ENCODE data around the gene OR7G3. TPM values are rescaled to one million over a fixed set of nuclear protein-coding genes. Genes with fewer than 3 reads are reported as not detected.
A peak's percentile ranks its signal among the peaks of the same experiment; 100 is the strongest.

Gene OR7G3
- total and polyA plus RNA-seq, 2 donors = not detected

DNA sequence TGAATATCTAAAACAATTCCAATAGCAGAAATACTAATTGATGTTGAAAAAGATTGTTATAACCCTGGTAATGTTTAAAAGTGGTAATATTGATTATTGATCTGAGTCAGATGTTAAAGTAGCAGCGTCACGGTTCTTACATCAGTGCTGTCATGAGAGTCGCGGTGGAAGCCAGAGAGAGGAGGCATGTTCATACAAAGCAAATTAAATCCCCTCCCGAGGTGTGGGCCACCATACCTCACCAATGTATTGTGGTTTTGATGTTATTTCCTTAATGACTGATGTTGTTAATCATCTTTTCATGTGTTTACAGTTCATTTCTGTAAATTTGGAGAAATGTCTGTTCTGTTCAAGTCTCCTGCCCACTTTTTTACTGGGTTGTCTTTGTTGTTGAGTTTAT, 24.6 kb upstream of the OR7G3 start:
- Histone ChIP-seq H3K9me3 (ENCODE audit: control insufficient read depth in 2 of 2, insufficient read depth in 1 of 2, low read length in 1 of 2) (peaks cover 8 to 29% of the 10 kb centered on the region in 2 donors), H3K27me3 (ENCODE audit: control insufficient read depth in 2 of 2, insufficient read depth in 1 of 2, low read length in 1 of 2) (no peaks in the 10 kb centered on the region), H3K4me3 (ENCODE audit: low read length in 2 of 2) (no peak overlapping the region), H3K27ac (ENCODE audit: low read depth in 1 of 2, low read length in 1 of 2) (no peak overlapping the region), H3K4me1 (ENCODE audit: control insufficient read depth in 2 of 2, insufficient read depth in 2 of 2, low read length in 2 of 2) (no peaks in the 10 kb centered on the region), H3K36me3 (ENCODE audit: control insufficient read depth in 2 of 2, insufficient read depth in 2 of 2, low read length in 1 of 2) (peaks cover 27 to 30% of the 10 kb centered on the region in 2 donors)
- 97% methylated on average over 5 of the region's 5 CpGs for WGBS
- DNase-seq (ENCODE audit: low read depth in 6 of 9, low spot score in 9 of 9) = no peak

DNA sequence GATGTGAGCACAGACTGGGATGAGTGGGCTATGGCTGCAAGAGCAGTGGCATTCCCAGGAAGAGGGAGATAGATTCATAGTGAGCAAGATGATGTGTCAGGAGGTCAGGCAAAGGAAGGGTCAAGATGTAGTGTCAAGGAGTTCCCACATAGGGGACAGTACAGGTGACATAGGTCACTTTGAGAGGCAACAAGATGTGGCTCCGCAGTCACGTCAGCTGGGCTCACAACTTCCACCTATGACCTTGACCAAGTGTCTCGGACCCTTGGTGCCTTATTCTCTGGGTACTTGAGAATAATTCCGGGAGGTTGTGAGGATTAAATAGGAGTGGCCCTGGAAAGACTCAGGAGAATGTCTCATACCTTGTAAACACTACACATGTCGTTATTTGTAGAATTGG, 23.9 kb upstream of the OR7G3 start:
- peaks cover 8 to 29% of the 10 kb centered on the region in 2 donors for H3K9me3 ChIP-seq (ENCODE audit: control insufficient read depth in 2 of 2, insufficient read depth in 1 of 2, low read length in 1 of 2)
- peaks cover 21 to 22% of the 10 kb centered on the region in 2 donors for H3K36me3 ChIP-seq (ENCODE audit: control insufficient read depth in 2 of 2, insufficient read depth in 2 of 2, low read length in 1 of 2)
- no peaks in the 10 kb centered on the region for H3K27me3 ChIP-seq (ENCODE audit: control insufficient read depth in 2 of 2, insufficient read depth in 1 of 2, low read length in 1 of 2)

DNA sequence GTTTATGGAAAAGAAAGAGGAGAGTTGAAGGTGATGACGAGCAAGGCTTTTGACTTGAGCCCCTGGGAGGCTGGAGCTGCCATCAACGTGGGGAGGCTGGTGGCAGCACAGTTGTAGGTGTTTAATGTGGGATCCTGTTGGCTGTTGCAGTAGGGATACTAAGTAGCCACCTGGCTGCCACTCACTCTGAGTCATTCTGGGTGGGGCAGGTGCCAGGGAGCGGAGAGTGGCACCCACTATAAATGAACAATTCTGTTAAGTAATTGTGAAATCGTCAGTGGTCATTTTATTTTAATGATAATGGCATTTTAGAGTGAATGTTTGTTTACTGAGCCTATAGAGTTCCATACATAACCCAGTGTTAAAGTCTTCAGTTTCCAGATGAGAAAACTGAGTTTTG, 23.2 kb upstream of the OR7G3 start:
- no peak overlapping the region for H3K27ac ChIP-seq (ENCODE audit: low read depth in 1 of 2, low read length in 1 of 2)
- 98% methylated on average over 4 of the region's 4 CpGs for WGBS
- H3K9me3 ChIP-seq (ENCODE audit: control insufficient read depth in 2 of 2, insufficient read depth in 1 of 2, low read length in 1 of 2) = peaks cover 10 to 32% of the 10 kb centered on the region in 2 donors
- H3K4me1 ChIP-seq (ENCODE audit: control insufficient read depth in 2 of 2, insufficient read depth in 2 of 2, low read length in 2 of 2) = no peaks in the 10 kb centered on the region
- H3K4me3 ChIP-seq (ENCODE audit: low read length in 2 of 2) = no peak overlapping the region
- no peaks in the 10 kb centered on the region for H3K27me3 ChIP-seq (ENCODE audit: control insufficient read depth in 2 of 2, insufficient read depth in 1 of 2, low read length in 1 of 2)
- no peak for DNase-seq (ENCODE audit: low read depth in 6 of 9, low spot score in 9 of 9)
- H3K36me3 ChIP-seq (ENCODE audit: control insufficient read depth in 2 of 2, insufficient read depth in 2 of 2, low read length in 1 of 2) = peaks cover 18 to 22% of the 10 kb centered on the region in 2 donors

More for the DNA sequence above, 23.9 kb upstream of the OR7G3 start:
- WGBS = 97% methylated on average over 5 of the region's 5 CpGs
- no peak overlapping the region for H3K27ac ChIP-seq (ENCODE audit: low read depth in 1 of 2, low read length in 1 of 2)
- no peaks in the 10 kb centered on the region for H3K4me1 ChIP-seq (ENCODE audit: control insufficient read depth in 2 of 2, insufficient read depth in 2 of 2, low read length in 2 of 2)
- no peak overlapping the region for H3K4me3 ChIP-seq (ENCODE audit: low read length in 2 of 2)
- DNase-seq (ENCODE audit: low read depth in 6 of 9, low spot score in 9 of 9) = no peak

DNA sequence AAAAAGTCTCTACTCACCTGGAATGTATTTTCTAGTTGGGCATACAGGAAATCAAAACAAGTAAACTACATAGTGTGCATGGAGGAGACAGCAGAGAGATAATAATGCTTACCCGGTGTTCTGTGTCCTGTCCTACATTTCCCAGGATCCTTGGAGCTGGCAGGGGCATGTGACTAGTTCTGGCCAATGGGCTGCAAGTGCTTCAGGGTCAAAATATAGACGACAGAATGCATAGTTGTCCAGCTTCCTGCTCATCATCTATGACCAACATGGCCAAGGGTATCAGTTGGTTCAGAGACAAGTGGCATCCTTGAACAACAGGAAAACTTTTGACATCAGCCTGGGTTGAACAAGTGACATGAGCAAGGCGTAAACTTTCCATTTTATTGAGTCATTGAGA, 21.9 kb upstream of the OR7G3 start:
- H3K4me3 ChIP-seq (ENCODE audit: low read length in 2 of 2) = no peak overlapping the region
- no peaks in the 10 kb centered on the region for H3K27me3 ChIP-seq (ENCODE audit: control insufficient read depth in 2 of 2, insufficient read depth in 1 of 2, low read length in 1 of 2)
- H3K36me3 ChIP-seq (ENCODE audit: control insufficient read depth in 2 of 2, insufficient read depth in 2 of 2, low read length in 1 of 2) = peaks cover 18 to 22% of the 10 kb centered on the region in 2 donors
- no peak for DNase-seq (ENCODE audit: low read depth in 6 of 9, low spot score in 9 of 9)
- peaks cover 8 to 39% of the 10 kb centered on the region in 2 donors for H3K9me3 ChIP-seq (ENCODE audit: control insufficient read depth in 2 of 2, insufficient read depth in 1 of 2, low read length in 1 of 2)
- H3K27ac ChIP-seq (ENCODE audit: low read depth in 1 of 2, low read length in 1 of 2) = no peak overlapping the region
- WGBS = 97% methylated on average over 3 of the region's 3 CpGs
- H3K4me1 ChIP-seq (ENCODE audit: control insufficient read depth in 2 of 2, insufficient read depth in 2 of 2, low read length in 2 of 2) = no peaks in the 10 kb centered on the region

DNA sequence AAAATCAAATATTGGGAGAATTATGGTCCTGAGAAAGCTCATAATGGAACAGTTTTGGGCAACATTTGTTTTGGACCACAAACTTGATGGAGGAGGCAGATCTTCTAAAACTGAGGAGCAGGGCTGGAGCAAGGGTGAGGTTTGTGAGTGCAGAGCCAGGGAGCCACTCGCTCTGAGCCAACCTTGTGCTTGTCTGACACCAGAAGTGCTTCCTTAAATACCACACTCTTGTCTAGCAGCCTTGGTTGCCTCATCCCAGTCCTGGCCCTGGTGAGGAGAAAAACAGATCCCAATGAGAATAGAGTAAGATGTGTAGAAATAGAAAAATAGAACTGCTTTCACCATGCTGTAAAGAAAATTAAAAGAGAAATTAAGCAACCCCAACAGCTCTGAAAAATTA, 20.1 kb upstream of the OR7G3 start:
- no peak for DNase-seq (ENCODE audit: low read depth in 6 of 9, low spot score in 9 of 9)
- H3K4me3 ChIP-seq (ENCODE audit: low read length in 2 of 2) = no peak overlapping the region
- peaks cover 0 to under 1% of the 10 kb centered on the region in 2 donors for H3K4me1 ChIP-seq (ENCODE audit: control insufficient read depth in 2 of 2, insufficient read depth in 2 of 2, low read length in 2 of 2)
- H3K9me3 ChIP-seq (ENCODE audit: control insufficient read depth in 2 of 2, insufficient read depth in 1 of 2, low read length in 1 of 2) = peaks cover 7 to 28% of the 10 kb centered on the region in 2 donors
- H3K36me3 ChIP-seq (ENCODE audit: control insufficient read depth in 2 of 2, insufficient read depth in 2 of 2, low read length in 1 of 2) = peaks cover 10 to 18% of the 10 kb centered on the region in 2 donors
- no peaks in the 10 kb centered on the region for H3K27me3 ChIP-seq (ENCODE audit: control insufficient read depth in 2 of 2, insufficient read depth in 1 of 2, low read length in 1 of 2)
- WGBS = 100% methylated on average over 1 of the region's 1 CpG
- H3K27ac ChIP-seq (ENCODE audit: low read depth in 1 of 2, low read length in 1 of 2) = no peak overlapping the region

DNA sequence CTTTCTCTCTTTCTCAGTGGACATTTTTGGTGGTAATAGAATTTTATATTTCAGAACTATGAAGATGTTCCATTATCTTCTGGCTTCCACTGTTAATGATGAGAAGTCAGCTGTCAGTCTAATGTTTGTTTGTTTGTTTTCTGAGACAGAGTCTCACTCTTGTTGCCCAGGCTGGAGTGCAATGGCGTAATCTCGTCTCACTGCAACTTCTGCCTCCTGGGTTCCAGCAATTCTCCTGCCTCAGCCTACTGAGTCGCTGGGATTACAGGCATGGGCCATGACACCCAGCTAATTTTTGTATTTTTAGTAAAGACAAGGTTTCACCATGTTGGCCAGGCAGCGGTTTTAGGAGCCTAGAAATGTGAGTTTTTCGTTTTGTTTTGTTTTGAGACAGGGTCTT, 18.2 kb upstream of the OR7G3 start:
- Histone ChIP-seq H3K4me1 (ENCODE audit: control insufficient read depth in 2 of 2, insufficient read depth in 2 of 2, low read length in 2 of 2) (peaks cover under 1 to 6% of the 10 kb centered on the region in 2 donors), H3K27me3 (ENCODE audit: control insufficient read depth in 2 of 2, insufficient read depth in 1 of 2, low read length in 1 of 2) (no peaks in the 10 kb centered on the region), H3K36me3 (ENCODE audit: control insufficient read depth in 2 of 2, insufficient read depth in 2 of 2, low read length in 1 of 2) (peaks cover 10 to 18% of the 10 kb centered on the region in 2 donors), H3K9me3 (ENCODE audit: control insufficient read depth in 2 of 2, insufficient read depth in 1 of 2, low read length in 1 of 2) (peaks cover 6 to 19% of the 10 kb centered on the region in 2 donors), H3K27ac (ENCODE audit: low read depth in 1 of 2, low read length in 1 of 2) (no peak overlapping the region), H3K4me3 (ENCODE audit: low read length in 2 of 2) (no peak overlapping the region)
- no peak for DNase-seq (ENCODE audit: low read depth in 6 of 9, low spot score in 9 of 9)
- WGBS = 100% methylated on average over 5 of the region's 5 CpGs

DNA sequence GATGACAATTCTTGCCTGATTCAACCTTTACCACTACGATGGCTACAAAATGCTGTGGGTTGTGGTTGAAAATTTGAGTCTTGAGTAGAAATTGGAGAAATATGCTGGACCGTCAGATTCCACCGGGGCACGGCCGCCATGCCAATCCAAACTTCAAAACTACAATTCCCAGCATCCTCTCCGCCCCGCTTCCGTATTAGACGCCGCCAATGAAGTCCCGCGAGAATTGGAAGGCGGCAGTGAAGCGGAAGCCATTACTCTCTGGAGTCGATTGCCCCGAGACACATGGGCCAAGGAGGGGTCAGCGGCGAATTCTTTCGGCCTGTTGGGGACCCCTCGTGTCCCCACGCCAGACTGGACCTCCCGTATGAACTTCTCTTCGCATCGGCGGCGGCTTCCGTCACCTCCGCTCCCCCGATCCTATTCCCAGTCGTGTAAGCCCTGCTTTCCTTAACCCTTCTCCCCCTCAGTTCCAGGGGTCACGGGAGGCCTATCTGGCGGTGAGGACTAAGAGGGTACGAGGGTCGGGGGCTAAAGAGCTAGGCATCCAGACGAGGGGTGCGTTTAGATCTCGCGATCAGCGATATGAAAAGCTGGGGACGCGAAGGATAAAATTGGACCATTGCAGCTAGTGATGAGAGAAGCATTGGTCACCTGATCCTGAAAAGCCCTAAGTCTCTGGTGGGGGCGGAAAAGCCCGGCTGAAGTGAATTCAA, 13.6 kb upstream of the OR7G3 start, which contains the start of gene ZNF317:
ZNF317 (plus strand) TSS at position 239 of the 716 bp plus-strand sequence. CDS start 15,620 bp downstream, outside the sequence.
- H3K27me3 ChIP-seq (ENCODE audit: control insufficient read depth in 2 of 2, insufficient read depth in 1 of 2, low read length in 1 of 2) = no peaks in the 10 kb centered on the region
- H3K4me3 ChIP-seq (ENCODE audit: low read length in 2 of 2) = peak within 1 kb of the TSS; percentile 61 to 93
- H3K36me3 ChIP-seq (ENCODE audit: control insufficient read depth in 2 of 2, insufficient read depth in 2 of 2, low read length in 1 of 2) = peaks cover 0 to 3% of the 10 kb centered on the region in 2 donors
- H3K27ac ChIP-seq (ENCODE audit: low read depth in 1 of 2, low read length in 1 of 2) = peak within 1 kb of the TSS; percentile 55 to 61
- peaks cover 3 to 6% of the 10 kb centered on the region in 2 donors for H3K4me1 ChIP-seq (ENCODE audit: control insufficient read depth in 2 of 2, insufficient read depth in 2 of 2, low read length in 2 of 2)
- peaks cover 2 to 9% of the 10 kb centered on the region in 2 donors for H3K9me3 ChIP-seq (ENCODE audit: control insufficient read depth in 2 of 2, insufficient read depth in 1 of 2, low read length in 1 of 2)
- peak; percentile 81 to 98 (median 93) for DNase-seq (ENCODE audit: low read depth in 6 of 9, low spot score in 9 of 9)
- WGBS = under 1% methylated on average over 43 of the region's 43 CpGs

- peaks cover 3 to 6% of the 10 kb centered on the region in 2 donors for H3K4me1 ChIP-seq (ENCODE audit: control insufficient read depth in 2 of 2, insufficient read depth in 2 of 2, low read length in 2 of 2)
- H3K36me3 ChIP-seq (ENCODE audit: control insufficient read depth in 2 of 2, insufficient read depth in 2 of 2, low read length in 1 of 2) = no peaks in the 10 kb centered on the region
- H3K4me3 ChIP-seq (ENCODE audit: low read length in 2 of 2) = peak overlapping the region; percentile 61 to 93
- 36% methylated on average over 8 of the region's 8 CpGs for WGBS
- no peak overlapping the region for H3K27ac ChIP-seq (ENCODE audit: low read depth in 1 of 2, low read length in 1 of 2)
- H3K9me3 ChIP-seq (ENCODE audit: control insufficient read depth in 2 of 2, insufficient read depth in 1 of 2, low read length in 1 of 2) = peaks cover 0 to 5% of the 10 kb centered on the region in 2 donors
- DNase-seq (ENCODE audit: low read depth in 6 of 9, low spot score in 9 of 9) = no peak
- no peaks in the 10 kb centered on the region for H3K27me3 ChIP-seq (ENCODE audit: control insufficient read depth in 2 of 2, insufficient read depth in 1 of 2, low read length in 1 of 2)
Observed at GRCh38 chr19:9139609-9140158, 12.9 kb upstream of the OR7G3 start.

- peaks cover 0 to 2% of the 10 kb centered on the region in 2 donors for H3K27me3 ChIP-seq (ENCODE audit: control insufficient read depth in 2 of 2, insufficient read depth in 1 of 2, low read length in 1 of 2)
- no peaks in the 10 kb centered on the region for H3K9me3 ChIP-seq (ENCODE audit: control insufficient read depth in 2 of 2, insufficient read depth in 1 of 2, low read length in 1 of 2)
- H3K4me1 ChIP-seq (ENCODE audit: control insufficient read depth in 2 of 2, insufficient read depth in 2 of 2, low read length in 2 of 2) = no peaks in the 10 kb centered on the region
- no peaks in the 10 kb centered on the region for H3K36me3 ChIP-seq (ENCODE audit: control insufficient read depth in 2 of 2, insufficient read depth in 2 of 2, low read length in 1 of 2)
- DNase-seq (ENCODE audit: low read depth in 6 of 9, low spot score in 9 of 9) = no peak
- no peak overlapping the region for H3K4me3 ChIP-seq (ENCODE audit: low read length in 2 of 2)
- 82% methylated on average over 5 of the region's 5 CpGs for whole genome bisulfite sequencing
- H3K27ac ChIP-seq (ENCODE audit: low read depth in 1 of 2, low read length in 1 of 2) = no peak overlapping the region
Observed at GRCh38 chr19:9132422-9132821, 5.7 kb upstream of the OR7G3 start.
